Choroid plexus epithelial cell (primary cell): ENCODE data around the gene CSTPP1.

Experiments
- DNase-seq: peaks from one replicate; pipeline ENCODE4 v3.0.0-alpha.2; 2010; ENCODE audit warnings: low read depth
- H3K4me3 ChIP-seq: 2 replicates; pipeline ENCODE4 v1.5.1; 2011; ENCODE audit warnings: low read depth, mild to moderate bottlenecking, control low read depth, low read length, moderate library complexity
- CTCF ChIP-seq: conservative IDR thresholded peaks from 2 replicates; pipeline ENCODE4 v1.5.1; 2011; ENCODE audit warnings: low read depth, mild to moderate bottlenecking, control low read depth, inconsistent platforms, low read length, moderate library complexity

The CSTPP1 gene

DNA sequence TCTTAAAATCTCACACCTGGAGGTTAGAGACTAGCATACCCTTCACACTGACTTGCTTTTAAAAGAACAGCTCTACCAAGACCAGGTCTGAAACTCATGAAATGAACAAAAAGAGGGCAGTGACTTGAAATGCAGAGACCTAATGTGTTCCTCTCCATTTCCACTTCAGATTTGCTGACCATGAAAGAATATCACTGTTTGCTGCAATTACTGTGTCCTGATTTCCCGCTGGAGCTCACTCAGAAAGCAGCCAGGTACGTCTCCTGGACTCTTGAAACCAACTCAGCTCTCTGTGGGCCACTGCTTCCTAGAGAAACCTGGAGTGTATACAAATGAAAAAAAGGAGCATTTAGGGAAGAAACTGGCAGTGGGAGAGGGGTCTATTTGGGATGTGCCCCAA lies 200.9 kb downstream of the CSTPP1 start:
- no peak for DNase-seq
- no peak overlapping the region for H3K4me3 ChIP-seq
- TF ChIP-seq CTCF: no peak

- DNase-seq: no peak
- no peak overlapping the region for H3K4me3 ChIP-seq
- TF ChIP-seq CTCF: no peak
Measured at GRCh38 chr11:47139878-47140277, 203.3 kb downstream of the CSTPP1 start.

- DNase-seq: peak; percentile 92
- TF ChIP-seq CTCF: no peak
- no peak overlapping the region for H3K4me3 ChIP-seq
Measured at GRCh38 chr11:47143322-47143721, 206.8 kb downstream of the CSTPP1 start.

DNA sequence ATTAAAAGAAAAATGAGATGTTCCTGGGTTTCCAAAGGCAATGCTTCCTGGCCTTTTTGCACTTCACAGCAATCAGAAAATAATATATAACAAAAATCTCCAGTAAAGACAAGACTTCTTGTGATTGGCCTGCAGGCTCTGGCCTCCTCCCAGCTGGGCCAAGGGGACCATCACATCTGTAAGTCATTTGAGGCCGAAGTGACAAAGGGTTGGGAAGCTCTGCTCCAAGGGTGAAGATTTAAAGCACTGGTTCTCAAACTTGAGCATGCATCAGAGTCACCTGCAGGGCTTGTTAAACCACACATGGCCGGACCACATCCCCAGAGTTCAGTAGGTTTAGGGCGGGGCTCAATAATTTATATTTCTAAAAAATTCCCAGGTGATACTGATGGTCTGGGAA lies 208.0 kb downstream of the CSTPP1 start:
- no peak for TF ChIP-seq CTCF
- no peak overlapping the region for H3K4me3 ChIP-seq
- no peak for DNase-seq

DNA sequence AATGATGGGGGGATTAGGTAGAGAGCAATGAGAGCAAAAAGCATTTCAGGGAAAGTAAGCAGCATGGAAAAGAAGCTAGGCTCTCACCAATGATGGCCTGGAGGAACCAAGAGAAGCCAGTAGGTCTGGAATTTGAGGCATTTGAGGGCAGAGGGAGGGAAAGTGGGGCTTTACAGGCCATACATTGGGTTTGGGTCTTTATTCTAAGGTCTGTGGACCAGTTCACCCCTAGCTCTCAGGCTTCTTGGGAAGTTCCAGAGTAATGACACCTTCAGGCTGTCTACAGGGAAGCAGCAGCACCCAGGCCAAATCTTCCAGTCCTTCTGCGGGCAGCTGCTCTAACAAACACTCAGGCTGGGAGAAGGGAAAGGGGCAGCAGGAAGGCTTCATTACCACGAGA lies 210.7 kb downstream of the CSTPP1 start:
- H3K4me3 ChIP-seq: no peak overlapping the region
- no peak for DNase-seq
- no peak for TF ChIP-seq CTCF

DNA sequence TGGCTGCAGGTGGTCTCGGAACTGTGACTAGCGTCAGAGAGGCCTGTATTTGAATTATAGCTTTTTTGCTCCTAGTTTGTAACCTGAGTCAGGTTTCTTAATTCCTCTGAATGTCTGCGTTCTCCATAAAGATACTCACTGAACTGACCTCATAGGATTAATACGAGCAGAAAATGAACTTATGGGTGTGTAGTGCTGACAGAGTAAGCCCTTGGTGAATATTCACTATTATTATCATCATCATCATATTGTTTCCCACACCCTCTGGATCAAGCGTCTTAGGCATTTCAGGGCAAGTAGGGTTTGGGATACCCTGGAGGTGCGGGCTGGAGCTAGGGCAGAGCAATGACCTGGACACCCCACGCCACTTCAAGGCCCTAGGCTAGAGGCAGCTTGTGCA lies 211.1 kb downstream of the CSTPP1 start:
- TF ChIP-seq CTCF: no peak
- H3K4me3 ChIP-seq: no peak overlapping the region
- no peak for DNase-seq

DNA sequence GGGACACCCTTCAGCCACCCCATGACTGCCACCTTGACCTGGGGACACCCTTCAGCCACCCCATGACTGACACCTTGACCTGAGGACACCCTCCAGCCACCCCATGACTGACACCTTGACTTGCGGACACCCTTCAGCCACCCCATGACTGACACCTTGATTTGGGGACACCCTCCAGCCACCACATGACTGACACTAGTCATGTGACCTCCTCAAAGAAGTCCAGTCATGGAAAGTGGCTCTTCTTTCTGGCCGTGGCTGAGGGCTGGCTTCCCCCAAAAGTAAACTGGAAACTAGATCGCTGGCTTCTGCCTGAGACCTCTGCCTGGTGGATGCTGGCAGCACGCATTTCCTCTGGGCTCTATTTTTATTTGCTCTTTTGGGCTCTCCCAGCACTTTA lies 211.7 kb downstream of the CSTPP1 start:
- no peak overlapping the region for H3K4me3 ChIP-seq
- no peak for TF ChIP-seq CTCF
- DNase-seq: no peak
